SK-N-SH (cell line): ENCODE data around the gene JMJD1C. TPM values are rescaled to one million over a fixed set of nuclear protein-coding genes. Genes with fewer than 3 reads are reported as not detected.
A peak's percentile ranks its signal among the peaks of the same experiment; 100 is the strongest.

ENCODE experiments used
- CTCF ChIA-PET: fragments of 300-600, 350-600 bp; formaldehyde crosslinking; extraction: SDS; loops from one replicate; lab custom pipeline; 2021; lab: Yijun Ruan, JAX
- POLR2A ChIA-PET: fragments of 350-600 bp; sonication (Branson Sonifier 250); formaldehyde crosslinking; extraction: SDS; loops from one replicate; lab custom pipeline; 2020; ENCODE audit warnings: antibody characterized with exemption, inconsistent platforms; lab: Yijun Ruan, JAX
- DNase-seq: peaks from one replicate; pipeline ENCODE4 v3.0.0; 2012
- H2AFZ ChIP-seq: fragments of 200-600 bp; sonication (generic); 2 replicates; pipeline ENCODE4 v1.8.1; 2016; ENCODE audit warnings: antibody characterized with exemption, mild to moderate bottlenecking, low read depth
- H3F3A ChIP-seq: fragments of 200-600 bp; sonication (generic); replicated peaks from 2 replicates; pipeline ENCODE3; 2016; ENCODE audit warnings: antibody characterized with exemption, mild to moderate bottlenecking; ENCODE audit not compliant: insufficient read depth
- H3K27ac ChIP-seq, 2 experiments: fragments of 200-500 bp in 1 of 2; fragments of 200-600 bp in 1 of 2; sonication (Bioruptor generic) in 1 of 2; sonication (generic), shearing (Covaris generic) in 1 of 2; 2 replicates each; pipeline versions ENCODE4 v1.5.1 to v1.6.1; 2014 to 2016; ENCODE audit warnings: low read depth in 2 of 2, inconsistent platforms in 1 of 2, low read length in 1 of 2, mild to moderate bottlenecking in 1 of 2, mixed read lengths in 1 of 2
- H3K27me3 ChIP-seq: fragments of 200-600 bp; sonication (generic), shearing (Covaris generic); 2 replicates; pipeline ENCODE4 v1.6.1; 2016; ENCODE audit warnings: mixed run types; ENCODE audit not compliant: insufficient read depth
- H3K36me3 ChIP-seq, 2 experiments: fragments of 200-500 bp in 1 of 2; fragments of 200-600 bp in 1 of 2; sonication (Bioruptor generic) in 1 of 2; sonication (generic) in 1 of 2; replicated peaks in 1 of 2; 2 replicates each; pipeline versions ENCODE3 to v1.5.1; 2014 to 2016; ENCODE audit warnings: low read length in 1 of 2, mild to moderate bottlenecking in 1 of 2; ENCODE audit not compliant: insufficient read depth in 2 of 2, control insufficient read depth in 1 of 2
- H3K4me1 ChIP-seq, 2 experiments: fragments of 200-500 bp in 1 of 2; fragments of 200-600 bp in 1 of 2; sonication (Bioruptor generic) in 1 of 2; sonication (generic), shearing (Covaris generic) in 1 of 2; 2 replicates each; pipeline versions ENCODE4 v1.5.1 to v1.6.1; 2014 to 2016; ENCODE audit warnings: low read depth in 1 of 2, low read length in 1 of 2, mixed run types in 1 of 2; ENCODE audit not compliant: insufficient read depth in 2 of 2, control insufficient read depth in 1 of 2
- H3K4me2 ChIP-seq: fragments of 200-600 bp; sonication (generic), shearing (Covaris generic); 2 replicates; pipeline ENCODE4 v1.6.1; 2017; ENCODE audit warnings: mixed run types
- H3K4me3 ChIP-seq, 2 experiments: fragments of 200-500 bp in 1 of 2; fragments of 200-600 bp in 1 of 2; sonication (Bioruptor generic) in 1 of 2; sonication (generic), shearing (Covaris generic) in 1 of 2; 2 replicates each; pipeline versions ENCODE4 v1.5.1 to v1.8.1; 2014 to 2016; ENCODE audit warnings: low read depth in 2 of 2, inconsistent platforms in 1 of 2, low read length in 1 of 2, mild to moderate bottlenecking in 1 of 2, mixed read lengths in 1 of 2, moderate library complexity in 1 of 2
- H3K79me2 ChIP-seq: fragments of 200-600 bp; sonication (generic); 2 replicates; pipeline ENCODE4 v1.8.1; 2017; ENCODE audit warnings: mild to moderate bottlenecking; ENCODE audit not compliant: insufficient read depth
- H3K9ac ChIP-seq: fragments of 200-600 bp; sonication (generic); 2 replicates; pipeline ENCODE4 v1.6.1; 2017; ENCODE audit warnings: mixed run types
- H3K9me2 ChIP-seq: fragments of 200-600 bp; sonication (generic); 2 replicates; pipeline ENCODE4 v1.6.1; 2017; ENCODE audit warnings: mixed run types
- H3K9me3 ChIP-seq: fragments of 200-600 bp; sonication (generic); 2 replicates; pipeline ENCODE4 v1.6.1; 2017; ENCODE audit warnings: mixed run types, mild to moderate bottlenecking, moderate library complexity
- H4K20me1 ChIP-seq: fragments of 200-600 bp; sonication (generic); 2 replicates; pipeline ENCODE4 v1.6.1; 2017; ENCODE audit warnings: mild to moderate bottlenecking, mixed run types; ENCODE audit not compliant: insufficient read depth
- FOSL2 ChIP-seq: IDR thresholded peaks from 2 replicates; pipeline ENCODE4 v1.4.0; 2012; ENCODE audit warnings: low read depth, mild to moderate bottlenecking, moderate library complexity, borderline replicate concordance
- FOXM1 ChIP-seq: IDR thresholded peaks from 2 replicates; pipeline ENCODE4 v1.4.0; 2012; ENCODE audit warnings: low read depth, mild to moderate bottlenecking
- PBX3 ChIP-seq: IDR thresholded peaks from 2 replicates; pipeline ENCODE4; 2012
- RXRA ChIP-seq: IDR thresholded peaks from 2 replicates; pipeline ENCODE4 v1.4.0; 2012; ENCODE audit warnings: low read depth, mild to moderate bottlenecking, borderline replicate concordance
- USF1 ChIP-seq: IDR thresholded peaks from 2 replicates; pipeline ENCODE4 v1.4.0; 2012; ENCODE audit warnings: low read depth, borderline replicate concordance
- USF2 ChIP-seq: fragments of 150-350 bp; IDR thresholded peaks from 2 replicates; pipeline ENCODE4 v1.6.1; 2017; ENCODE audit warnings: antibody characterized with exemption, low read length, low read depth, borderline replicate concordance
- ZBTB33 ChIP-seq: IDR thresholded peaks from 2 replicates; pipeline ENCODE4 v1.4.0; 2012; ENCODE audit warnings: low read depth, borderline replicate concordance
- WGBS: methylation state at CpG from one replicate; pipeline ENCODE4 v1.1.6; 2017; ENCODE audit warnings: low lambda C conversion rate; 5-methylcytosine and 5-hydroxymethylcytosine counted together
- polyA plus RNA-seq, 3 experiments: library from polyadenylated mRNA; depleted of rRNA; stranded (reverse); fragments of >200 nt; gene quantifications; 2 replicates each; pipeline ENCODE4 v1.2.3, GENCODE V29; 2012

The JMJD1C gene
- polyA plus RNA-seq, 1 of the 3 experiments (the other 2 are of a cell fraction): 11.7 TPM

GRCh38 chr10:63210611-63211196, 255.1 kb downstream of the JMJD1C start:
- POLR2A ChIA-PET: no interaction called here

More at GRCh38 chr10:63210611-63211196, 255.1 kb downstream of the JMJD1C start:
- H3F3A ChIP-seq: peaks cover 45% of the 10 kb centered on the region
- H3K4me3 ChIP-seq: no peak overlapping the region
- peak overlapping the region; percentile 35; the same call in 1 of the 2 replicates for H3K4me2 ChIP-seq
- no peaks in the 10 kb centered on the region for H3K9me2 ChIP-seq
- WGBS: 72% methylated on average over 3 of the region's 3 CpGs
- CTCF ChIA-PET: interaction anchor here (2.0 kb wide), 1 partner anchor 418 kb away, joined by 6 read pairs; no protein-coding TSS in a partner anchor
- peak overlapping the region in 1 of 2 experiments; percentile 85; a peak in 2 of 4 replicates for H3K27ac ChIP-seq
- peaks cover 74% of the 10 kb centered on the region for H3K79me2 ChIP-seq
- peaks cover 37 to 55% of the 10 kb centered on the region in 2 experiments for H3K4me1 ChIP-seq
- H3K9ac ChIP-seq: no peak overlapping the region
- no peaks in the 10 kb centered on the region for H3K9me3 ChIP-seq
- H3K27me3 ChIP-seq: no peaks in the 10 kb centered on the region
- peaks cover 49 to 61% of the 10 kb centered on the region in 2 experiments for H3K36me3 ChIP-seq
- TF ChIP-seq USF2 (no peak), FOSL2 (no peak), PBX3 (no peak), ZBTB33 (no peak), FOXM1 (no peak), RXRA (no peak), USF1 (no peak)
- DNase-seq: no peak
- no peak overlapping the region for H2AFZ ChIP-seq
- peaks cover 47% of the 10 kb centered on the region for H4K20me1 ChIP-seq
